ENCODE data around the gene ALDH3B1.

The ALDH3B1 gene

GRCh38 chr11:68043349-68044144 is 33.4 kb downstream of the ALDH3B1 start:
- in situ Hi-C loops (cut with MboI; ENCODE audit: low sequenced_read_pairs) = no loop called here

- in situ Hi-C loops (cut with MboI; ENCODE audit: low sequenced_read_pairs) = no loop called here
These were observed 34.2 kb downstream of the ALDH3B1 start for GRCh38 chr11:68044145-68044813.

- in situ Hi-C loops (cut with MboI; ENCODE audit: low sequenced_read_pairs) = no loop called here
These were observed 34.8 kb downstream of the ALDH3B1 start for GRCh38 chr11:68044898-68045351.

GRCh38 chr11:68047437-68048290 is 37.5 kb downstream of the ALDH3B1 start:
- in situ Hi-C loops (cut with MboI; ENCODE audit: low sequenced_read_pairs) = no loop called here

- in situ Hi-C loops (cut with MboI; ENCODE audit: low sequenced_read_pairs) = no loop called here
These were observed 38.8 kb downstream of the ALDH3B1 start for GRCh38 chr11:68048681-68049508.

GRCh38 chr11:68049509-68050370 is 39.6 kb downstream of the ALDH3B1 start:
- in situ Hi-C loops (cut with MboI; ENCODE audit: low sequenced_read_pairs) = no loop called here

GRCh38 chr11:68050371-68050841 is 40.3 kb downstream of the ALDH3B1 start:
- in situ Hi-C loops (cut with MboI; ENCODE audit: low sequenced_read_pairs) = no loop called here

- in situ Hi-C loops (cut with MboI; ENCODE audit: low sequenced_read_pairs) = no loop called here
These were observed 41.3 kb downstream of the ALDH3B1 start for GRCh38 chr11:68051191-68052136.

- in situ Hi-C loops (cut with MboI; ENCODE audit: low sequenced_read_pairs) = no loop called here
These were observed 42.2 kb downstream of the ALDH3B1 start for GRCh38 chr11:68052137-68052873.

GRCh38 chr11:68053117-68053516 is 43.0 kb downstream of the ALDH3B1 start:
- in situ Hi-C loops (cut with MboI; ENCODE audit: low sequenced_read_pairs) = no loop called here

- in situ Hi-C loops (cut with MboI; ENCODE audit: low sequenced_read_pairs) = no loop called here
These were observed 44.1 kb downstream of the ALDH3B1 start for GRCh38 chr11:68053981-68054812.

GRCh38 chr11:68056317-68057285 is 46.5 kb downstream of the ALDH3B1 start:
- in situ Hi-C loops (cut with MboI; ENCODE audit: low sequenced_read_pairs) = no loop called here

GRCh38 chr11:68057807-68058206 is 47.7 kb downstream of the ALDH3B1 start:
- in situ Hi-C loops (cut with MboI; ENCODE audit: low sequenced_read_pairs) = no loop called here

GRCh38 chr11:68061508-68061907 is 51.4 kb downstream of the ALDH3B1 start:
- in situ Hi-C loops (cut with MboI; ENCODE audit: low sequenced_read_pairs) = no loop called here

- in situ Hi-C loops (cut with MboI; ENCODE audit: low sequenced_read_pairs) = no loop called here
These were observed 54.8 kb downstream of the ALDH3B1 start for GRCh38 chr11:68064926-68065325.

GRCh38 chr11:68065841-68066240 is 55.7 kb downstream of the ALDH3B1 start:
- in situ Hi-C loops (cut with MboI; ENCODE audit: low sequenced_read_pairs) = no loop called here
